Neural cell (in vitro differentiated cells): ENCODE data around the gene ACSS3.

ENCODE experiments used
- CTCF ChIP-seq: fragments of 450-650 bp; IDR thresholded peaks from 2 replicates; pipeline ENCODE4 v1.5.1; 2014; ENCODE audit warnings: antibody characterized with exemption, mild to moderate bottlenecking, moderate library complexity; ENCODE audit not compliant: poor library complexity, severe bottlenecking
- EP300 ChIP-seq: fragments of 450-650 bp; conservative IDR thresholded peaks from 2 replicates; pipeline ENCODE4 v1.6.1; 2014; ENCODE audit warnings: antibody characterized with exemption, mild to moderate bottlenecking, moderate library complexity; ENCODE audit not compliant: poor library complexity, severe bottlenecking
- EZH2 ChIP-seq: fragments of 200-600, 300-800 bp; shearing (Covaris generic), sonication (generic); IDR thresholded peaks from 2 replicates; pipeline ENCODE4 v1.6.1; 2014; ENCODE audit warnings: antibody characterized with exemption, low read length, borderline replicate concordance, mild to moderate bottlenecking; ENCODE audit not compliant: insufficient read depth, poor library complexity, severe bottlenecking
- MXI1 ChIP-seq: fragments of 450-650 bp; conservative IDR thresholded peaks from 2 replicates; pipeline ENCODE4 v1.6.1; 2014; ENCODE audit warnings: antibody characterized with exemption, mild to moderate bottlenecking; ENCODE audit not compliant: poor library complexity, severe bottlenecking
- POLR2AphosphoS5 ChIP-seq: IDR thresholded peaks from 2 replicates; pipeline ENCODE4 v1.6.1; 2012
- REST ChIP-seq: IDR thresholded peaks from 2 replicates; pipeline ENCODE4 v1.6.1; 2012; ENCODE audit warnings: borderline replicate concordance

- TF ChIP-seq CTCF (no peak), EP300 (no peak), EZH2 (no peak), MXI1 (no peak), REST (no peak), POLR2AphosphoS5 (no peak)
These were observed 129.8 kb downstream of the ACSS3 start for GRCh38 chr12:81207664-81208063.
